SU-DHL-6 (cell line): ENCODE data around the gene BCL2L15.

Source experiments
- H2AFZ ChIP-seq: fragments of 200-600 bp; sonication (generic); 2 replicates; pipeline ENCODE4 v1.6.1; 2014; ENCODE audit warnings: low read depth, mild to moderate bottlenecking, moderate library complexity, mixed read lengths, antibody characterized with exemption, low read length; ENCODE audit not compliant: severe bottlenecking
- H3F3A ChIP-seq: fragments of 200-600 bp; shearing (Covaris generic); 2 replicates; pipeline ENCODE4 v1.6.0; 2016; ENCODE audit warnings: antibody characterized with exemption, mild to moderate bottlenecking; ENCODE audit not compliant: insufficient read depth
- H3K27ac ChIP-seq: fragments of 200-600 bp; sonication (generic); 2 replicates; pipeline ENCODE4 v1.5.1; 2016; ENCODE audit warnings: low read depth, mild to moderate bottlenecking, low read length, moderate library complexity, mixed read lengths
- H3K27me3 ChIP-seq: fragments of 200-600 bp; sonication (generic), shearing (Covaris generic); 2 replicates; pipeline ENCODE4 v1.6.0; 2014; ENCODE audit warnings: mild to moderate bottlenecking, low read length
- H3K36me3 ChIP-seq: fragments of 200-600 bp; sonication (generic); 2 replicates; pipeline ENCODE4 v1.6.1; 2014; ENCODE audit warnings: mild to moderate bottlenecking, low read length, mixed read lengths
- H3K4me2 ChIP-seq: fragments of 300-600, 200-600 bp; shearing (Covaris generic), sonication (generic); 2 replicates; pipeline ENCODE4 v1.6.0; 2014; ENCODE audit warnings: low read length, low read depth, mild to moderate bottlenecking; ENCODE audit not compliant: poor library complexity, severe bottlenecking
- H3K4me3 ChIP-seq: fragments of 200-600 bp; sonication (generic); 2 replicates; pipeline ENCODE4 v1.5.1; 2014; ENCODE audit warnings: antibody characterized with exemption, low read length, mild to moderate bottlenecking, mixed read lengths; ENCODE audit not compliant: insufficient read depth, poor library complexity, severe bottlenecking
- H3K79me2 ChIP-seq: fragments of 200-600 bp; sonication (generic); 2 replicates; pipeline ENCODE4 v1.6.1; 2014; ENCODE audit warnings: mild to moderate bottlenecking, low read length, moderate library complexity; ENCODE audit not compliant: insufficient read depth
- H3K9ac ChIP-seq: fragments of 200-600 bp; sonication (generic); 2 replicates; pipeline ENCODE4 v1.7.0; 2014; ENCODE audit warnings: mild to moderate bottlenecking, low read length
- H3K9me2 ChIP-seq: fragments of 200-600 bp; sonication (generic); replicated peaks from 2 replicates; pipeline ENCODE4 v1.6.1; 2014; ENCODE audit warnings: low read length; ENCODE audit not compliant: insufficient read depth
- H3K9me3 ChIP-seq: fragments of 200-600 bp; sonication (generic); 2 replicates; pipeline ENCODE4 v1.6.1; 2014; ENCODE audit warnings: low read length, mixed read lengths; ENCODE audit not compliant: insufficient read depth
- H4K20me1 ChIP-seq: fragments of 200-600 bp; sonication (generic); 2 replicates; pipeline ENCODE4 v1.6.1; 2014; ENCODE audit warnings: low read depth, mild to moderate bottlenecking, antibody characterized with exemption, low read length, moderate library complexity, mixed read lengths
- EZH2phosphoT487 ChIP-seq: fragments of 200-600 bp; sonication (generic), shearing (Covaris generic); conservative IDR thresholded peaks from 2 replicates; pipeline ENCODE4 v1.6.1; 2018; ENCODE audit warnings: mild to moderate bottlenecking, antibody characterized with exemption, low read length, moderate library complexity, mixed read lengths
- TF ChIP-seq, protein P1 (sequence below): fragments of 200-600 bp; sonication (generic); IDR thresholded peaks from one replicate; pipeline ENCODE4 v1.5.1; 2017; ENCODE audit warnings: antibody characterized with exemption, mild to moderate bottlenecking, low read length, moderate library complexity; ENCODE audit not compliant: insufficient read depth, poor library complexity, severe bottlenecking

The BCL2L15 gene

DNA sequence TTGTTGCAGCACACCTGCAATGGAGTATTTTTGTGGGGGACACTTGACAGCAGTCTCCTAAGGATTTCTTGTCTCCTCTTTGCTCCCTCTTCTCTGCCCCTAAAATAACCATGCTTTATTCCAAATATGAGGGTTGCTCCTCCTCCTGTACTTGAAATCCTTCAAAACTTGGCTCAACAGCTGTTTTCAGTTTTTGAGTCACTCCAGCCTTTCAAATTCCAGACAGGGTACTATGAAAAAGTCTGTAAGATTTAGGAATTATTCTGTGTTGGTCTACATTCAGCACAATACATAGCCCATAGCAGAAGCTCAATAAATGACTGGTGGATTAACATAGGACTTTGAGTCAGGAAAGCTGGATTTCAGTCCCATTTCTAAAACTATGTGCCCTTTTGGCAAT, 11.7 kb upstream of the BCL2L15 start:
- no peaks in the 10 kb centered on the region for H3K9me2 ChIP-seq
- H3K27me3 ChIP-seq, result no peaks in the 10 kb centered on the region
- no peak overlapping the region for H2AFZ ChIP-seq
- H3K27ac ChIP-seq, result no peak overlapping the region
- no peaks in the 10 kb centered on the region for H3K9me3 ChIP-seq
- H3K79me2 ChIP-seq, result peaks cover 16% of the 10 kb centered on the region
- no peaks in the 10 kb centered on the region for H4K20me1 ChIP-seq
- H3K4me2 ChIP-seq, result no peak overlapping the region
- no peak overlapping the region for H3K9ac ChIP-seq
- H3K36me3 ChIP-seq, result peaks cover 22% of the 10 kb centered on the region
- H3F3A ChIP-seq, result 0 out of 2 replicates have a peak, but pooled peaks cover under 1% of the 10 kb centered on the region
- no peak overlapping the region for H3K4me3 ChIP-seq
- TF ChIP-seq EZH2phosphoT487, result no peak
- TF ChIP-seq, protein P1, sequence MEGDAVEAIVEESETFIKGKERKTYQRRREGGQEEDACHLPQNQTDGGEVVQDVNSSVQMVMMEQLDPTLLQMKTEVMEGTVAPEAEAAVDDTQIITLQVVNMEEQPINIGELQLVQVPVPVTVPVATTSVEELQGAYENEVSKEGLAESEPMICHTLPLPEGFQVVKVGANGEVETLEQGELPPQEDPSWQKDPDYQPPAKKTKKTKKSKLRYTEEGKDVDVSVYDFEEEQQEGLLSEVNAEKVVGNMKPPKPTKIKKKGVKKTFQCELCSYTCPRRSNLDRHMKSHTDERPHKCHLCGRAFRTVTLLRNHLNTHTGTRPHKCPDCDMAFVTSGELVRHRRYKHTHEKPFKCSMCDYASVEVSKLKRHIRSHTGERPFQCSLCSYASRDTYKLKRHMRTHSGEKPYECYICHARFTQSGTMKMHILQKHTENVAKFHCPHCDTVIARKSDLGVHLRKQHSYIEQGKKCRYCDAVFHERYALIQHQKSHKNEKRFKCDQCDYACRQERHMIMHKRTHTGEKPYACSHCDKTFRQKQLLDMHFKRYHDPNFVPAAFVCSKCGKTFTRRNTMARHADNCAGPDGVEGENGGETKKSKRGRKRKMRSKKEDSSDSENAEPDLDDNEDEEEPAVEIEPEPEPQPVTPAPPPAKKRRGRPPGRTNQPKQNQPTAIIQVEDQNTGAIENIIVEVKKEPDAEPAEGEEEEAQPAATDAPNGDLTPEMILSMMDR, result no peak

GRCh38 chr1:113898241-113898814, 10.9 kb upstream of the BCL2L15 start:
- Histone ChIP-seq H3K9ac (no peak overlapping the region), H3K79me2 (peaks cover 8% of the 10 kb centered on the region; the same call in 1 of the 2 replicates), H3K36me3 (peaks cover 24% of the 10 kb centered on the region), H3F3A (0 out of 2 replicates have a peak, but pooled peaks cover 4% of the 10 kb centered on the region), H4K20me1 (no peaks in the 10 kb centered on the region), H3K27ac (no peak overlapping the region), H3K9me3 (no peaks in the 10 kb centered on the region), H3K4me2 (no peak overlapping the region), H3K9me2 (no peaks in the 10 kb centered on the region), H3K27me3 (no peaks in the 10 kb centered on the region), H2AFZ (no peak overlapping the region), H3K4me3 (no peak overlapping the region)
- TF ChIP-seq, protein P1, result no peak
- no peak for TF ChIP-seq EZH2phosphoT487

DNA sequence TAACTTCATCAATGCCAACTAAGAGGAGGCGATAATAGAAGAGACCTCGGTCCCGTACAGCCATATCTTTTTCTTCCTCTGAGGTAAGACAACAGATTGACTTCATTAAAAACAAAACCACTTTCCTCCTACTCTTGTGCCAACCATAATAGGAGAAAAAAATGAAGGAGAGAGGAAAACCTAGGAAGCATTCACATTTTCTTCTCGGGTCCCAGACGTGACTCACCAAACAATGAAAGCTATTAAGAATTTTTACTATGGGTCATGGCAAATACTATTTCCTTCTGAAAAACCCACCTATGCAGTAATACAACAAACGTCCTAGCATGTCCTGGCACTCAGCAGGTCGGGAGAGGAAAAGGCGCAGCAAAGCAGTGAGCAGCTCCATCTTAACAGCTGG, 8.6 kb upstream of the BCL2L15 start:
- Histone ChIP-seq H3K9ac (no peak overlapping the region), H3K4me2 (no peak overlapping the region), H4K20me1 (no peaks in the 10 kb centered on the region), H3K4me3 (no peak overlapping the region), H3K27ac (no peak overlapping the region), H3F3A (0 out of 2 replicates have a peak, but pooled peaks cover 4% of the 10 kb centered on the region), H3K9me2 (no peaks in the 10 kb centered on the region), H3K36me3 (peaks cover 24% of the 10 kb centered on the region), H3K27me3 (no peaks in the 10 kb centered on the region), H3K9me3 (no peaks in the 10 kb centered on the region), H2AFZ (no peak overlapping the region), H3K79me2 (no peaks in the 10 kb centered on the region)
- TF ChIP-seq, protein P1, result no peak
- no peak for TF ChIP-seq EZH2phosphoT487
